Hepatocyte (in vitro differentiated cells): ENCODE results near the gene SCN4B. TPM values are rescaled to one million over a fixed set of nuclear protein-coding genes. Genes with fewer than 3 reads are reported as not detected.
A peak's percentile ranks its signal among the peaks of the same experiment; 100 is the strongest.

Experiments used
- DNase-seq: peaks from one replicate; pipeline ENCODE4 v3.0.0-alpha.2; 2016; ENCODE audit warnings: low spot score
- H2AFZ ChIP-seq: fragments of 200-600 bp; sonication (generic); 2 replicates; pipeline ENCODE4 v1.6.0; 2016; ENCODE audit warnings: antibody characterized with exemption, mild to moderate bottlenecking
- H3K27ac ChIP-seq: fragments of 200-600 bp; sonication (generic); 2 replicates; pipeline ENCODE4 v1.5.1; 2016; ENCODE audit warnings: mild to moderate bottlenecking
- H3K27me3 ChIP-seq: fragments of 200-600 bp; sonication (generic); 2 replicates; pipeline ENCODE4 v1.6.1; 2016
- H3K36me3 ChIP-seq: fragments of 200-600 bp; sonication (generic); replicated peaks from 2 replicates; pipeline ENCODE4 v1.5.1; 2016; ENCODE audit warnings: low read depth; ENCODE audit not compliant: insufficient read depth
- H3K4me1 ChIP-seq: fragments of 200-600 bp; sonication (generic); 2 replicates; pipeline ENCODE4 v1.5.1; 2016; ENCODE audit warnings: mild to moderate bottlenecking, moderate library complexity; ENCODE audit not compliant: insufficient read depth
- H3K4me2 ChIP-seq: fragments of 200-600 bp; sonication (generic); 2 replicates; pipeline ENCODE4 v1.6.0; 2016
- H3K4me3 ChIP-seq: fragments of 200-600 bp; sonication (generic); 2 replicates; pipeline ENCODE4 v1.5.1; 2016; ENCODE audit warnings: mild to moderate bottlenecking
- H3K79me2 ChIP-seq: fragments of 200-600 bp; sonication (generic); 2 replicates; pipeline ENCODE4 v1.6.0; 2017; ENCODE audit warnings: mild to moderate bottlenecking
- H3K9me2 ChIP-seq: fragments of 200-600 bp; sonication (generic); replicated peaks from 2 replicates; pipeline ENCODE4 v1.6.0; 2017; ENCODE audit warnings: mild to moderate bottlenecking; ENCODE audit not compliant: insufficient read depth
- H3K9me3 ChIP-seq: fragments of 200-600 bp; sonication (generic); 2 replicates; pipeline ENCODE4 v1.5.1; 2016; ENCODE audit warnings: low read depth, mild to moderate bottlenecking
- H4K20me1 ChIP-seq: fragments of 200-600 bp; sonication (generic); 2 replicates; pipeline ENCODE4 v1.6.0; 2016; ENCODE audit warnings: mild to moderate bottlenecking; ENCODE audit not compliant: insufficient read depth, poor library complexity, severe bottlenecking
- EZH2 ChIP-seq: fragments of 200-600 bp; sonication (generic); IDR thresholded peaks from 2 replicates; pipeline ENCODE4 v1.6.1; 2016; ENCODE audit warnings: antibody characterized with exemption, mild to moderate bottlenecking, borderline replicate concordance
- EZH2phosphoT487 ChIP-seq: fragments of 200-600 bp; sonication (generic); IDR thresholded peaks from one replicate; pipeline ENCODE4 v1.6.1; 2018; ENCODE audit warnings: antibody characterized with exemption, mild to moderate bottlenecking, low read depth, moderate library complexity; ENCODE audit not compliant: unreplicated experiment, severe bottlenecking
- WGBS: methylation state at CpG from one replicate; pipeline ENCODE4 v1.1.6; 2016; ENCODE audit warnings: low lambda C conversion rate; ENCODE audit errors: missing lambda C conversion rate; 5-methylcytosine and 5-hydroxymethylcytosine counted together
- polyA plus RNA-seq: library from polyadenylated mRNA; unstranded; fragments of >200 nt; fragmentation: Nextera tagmentation; extraction: Ambion mirVana; gene quantifications from 2 replicates; pipeline ENCODE4 v1.2.1, GENCODE V29; 2016
- total RNA-seq: library from RNA; depleted of rRNA; stranded (reverse); fragments of >200 nt; gene quantifications from 2 replicates; pipeline ENCODE4 v1.2.3, GENCODE V29; 2014
- TF ChIP-seq, protein P1 (sequence below): fragments of 200-600 bp; sonication (generic); IDR thresholded peaks from 2 replicates; pipeline ENCODE4 v1.5.1; 2016; ENCODE audit warnings: antibody characterized with exemption, mild to moderate bottlenecking; ENCODE audit not compliant: poor library complexity

The SCN4B gene, protein sequence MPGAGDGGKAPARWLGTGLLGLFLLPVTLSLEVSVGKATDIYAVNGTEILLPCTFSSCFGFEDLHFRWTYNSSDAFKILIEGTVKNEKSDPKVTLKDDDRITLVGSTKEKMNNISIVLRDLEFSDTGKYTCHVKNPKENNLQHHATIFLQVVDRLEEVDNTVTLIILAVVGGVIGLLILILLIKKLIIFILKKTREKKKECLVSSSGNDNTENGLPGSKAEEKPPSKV
- 0.57 and 1.0 TPM in 2 replicates for total RNA-seq
- polyA plus RNA-seq: 0.55 and 1.1 TPM in 2 replicates

DNA sequence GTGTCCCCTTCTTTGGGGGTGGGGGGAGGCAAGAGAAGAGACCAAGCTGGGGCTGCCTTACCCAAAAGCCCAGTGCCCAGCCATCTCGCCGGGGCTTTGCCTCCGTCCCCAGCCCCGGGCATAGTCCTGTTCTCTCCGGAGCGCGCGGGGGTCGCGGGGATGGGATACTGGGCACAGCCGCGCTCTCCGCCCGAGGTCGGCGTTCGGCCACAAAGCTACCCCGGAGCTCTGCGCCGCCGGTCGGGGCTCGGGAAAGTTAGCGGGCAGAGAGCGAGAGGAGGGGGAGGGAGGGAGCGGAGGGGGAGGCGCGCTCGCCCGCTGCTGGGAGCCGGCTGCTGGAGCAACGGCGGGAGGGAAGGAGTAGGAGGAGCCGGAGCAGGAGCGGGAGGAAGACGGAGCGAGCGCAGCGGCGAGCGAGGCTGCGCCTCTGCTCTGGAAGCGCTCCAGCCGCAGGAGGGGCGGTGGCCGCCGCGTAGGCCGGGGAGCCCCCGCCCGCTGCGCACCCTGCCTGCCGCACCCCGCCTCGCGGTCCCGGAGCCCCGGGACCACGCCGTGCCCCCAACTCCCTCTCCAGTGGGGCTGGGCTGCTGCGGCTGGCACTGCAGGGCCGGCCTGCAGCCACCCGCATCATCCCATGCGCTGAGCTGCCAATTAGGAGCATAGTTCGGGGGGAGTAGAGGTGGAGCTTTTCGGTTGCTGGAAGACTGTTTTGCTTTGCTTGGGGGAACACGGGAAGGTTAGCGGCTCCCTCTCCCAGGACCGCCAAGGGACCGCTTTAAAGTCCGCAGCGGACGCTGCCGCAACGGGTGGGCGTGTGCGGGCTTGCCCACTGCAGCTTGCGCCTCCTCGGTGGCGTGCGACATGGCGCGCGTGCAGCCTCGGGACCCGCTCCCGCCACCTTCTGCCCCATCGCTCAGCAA is at the start of gene SCN4B:
Gene SCN4B (minus strand): TSS at position 272 of the 920 bp plus-strand sequence. CDS start 150 bp downstream, at position 122.
- Histone ChIP-seq H4K20me1 (no peaks in the 10 kb centered on the region), H3K9me2 (no peaks in the 10 kb centered on the region), H3K36me3 (no peaks in the 10 kb centered on the region), H3K9me3 (no peaks in the 10 kb centered on the region), H3K27me3 (peaks cover 90% of the 10 kb centered on the region), H3K4me2 (peak within 1 kb of the TSS; percentile 99), H2AFZ (peak within 1 kb of the TSS; percentile 66), H3K4me3 (peak within 1 kb of the TSS; percentile 63), H3K4me1 (peaks cover 27% of the 10 kb centered on the region), H3K79me2 (no peaks in the 10 kb centered on the region), H3K27ac (no peak within 1 kb of the TSS)
- peak; percentile 88 for DNase-seq
- under 1% methylated on average over 44 of the region's 88 CpGs for WGBS
- TF ChIP-seq EZH2phosphoT487: peak; percentile 19
- peak; percentile 83 for TF ChIP-seq EZH2
- TF ChIP-seq, protein P1, sequence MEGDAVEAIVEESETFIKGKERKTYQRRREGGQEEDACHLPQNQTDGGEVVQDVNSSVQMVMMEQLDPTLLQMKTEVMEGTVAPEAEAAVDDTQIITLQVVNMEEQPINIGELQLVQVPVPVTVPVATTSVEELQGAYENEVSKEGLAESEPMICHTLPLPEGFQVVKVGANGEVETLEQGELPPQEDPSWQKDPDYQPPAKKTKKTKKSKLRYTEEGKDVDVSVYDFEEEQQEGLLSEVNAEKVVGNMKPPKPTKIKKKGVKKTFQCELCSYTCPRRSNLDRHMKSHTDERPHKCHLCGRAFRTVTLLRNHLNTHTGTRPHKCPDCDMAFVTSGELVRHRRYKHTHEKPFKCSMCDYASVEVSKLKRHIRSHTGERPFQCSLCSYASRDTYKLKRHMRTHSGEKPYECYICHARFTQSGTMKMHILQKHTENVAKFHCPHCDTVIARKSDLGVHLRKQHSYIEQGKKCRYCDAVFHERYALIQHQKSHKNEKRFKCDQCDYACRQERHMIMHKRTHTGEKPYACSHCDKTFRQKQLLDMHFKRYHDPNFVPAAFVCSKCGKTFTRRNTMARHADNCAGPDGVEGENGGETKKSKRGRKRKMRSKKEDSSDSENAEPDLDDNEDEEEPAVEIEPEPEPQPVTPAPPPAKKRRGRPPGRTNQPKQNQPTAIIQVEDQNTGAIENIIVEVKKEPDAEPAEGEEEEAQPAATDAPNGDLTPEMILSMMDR: no peak

DNA sequence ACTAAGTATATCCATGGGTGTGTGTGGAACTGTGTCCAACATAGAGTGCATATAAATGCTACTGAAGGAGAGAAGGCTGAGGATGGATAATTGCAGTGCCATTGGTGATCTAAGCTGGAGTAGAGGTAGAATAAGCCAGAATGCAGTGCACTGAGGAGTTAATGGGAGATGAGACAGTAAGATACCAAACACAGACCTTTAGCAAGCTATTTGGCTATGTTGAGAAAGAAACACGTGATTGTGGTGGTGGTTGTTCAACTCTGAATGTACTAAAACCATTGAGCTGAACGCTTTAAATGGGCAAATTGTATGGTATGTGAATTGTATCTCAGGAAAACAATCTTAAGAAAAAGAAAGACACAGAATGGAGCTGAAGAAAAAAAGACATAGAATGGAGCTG is 49.3 kb upstream of the SCN4B start:
- Histone ChIP-seq H3K4me1 (peaks cover 28% of the 10 kb centered on the region), H3K36me3 (no peaks in the 10 kb centered on the region), H3K9me2 (no peaks in the 10 kb centered on the region), H4K20me1 (no peaks in the 10 kb centered on the region), H3K27me3 (no peaks in the 10 kb centered on the region), H3K27ac (peak overlapping the region; percentile 98), H3K4me2 (peak overlapping the region; percentile 14), H2AFZ (no peak overlapping the region), H3K4me3 (no peak overlapping the region), H3K79me2 (no peaks in the 10 kb centered on the region), H3K9me3 (no peaks in the 10 kb centered on the region)
- no peak for DNase-seq
- WGBS: 81% methylated on average over 2 of the region's 2 CpGs
- TF ChIP-seq EZH2phosphoT487 (no peak), EZH2 (no peak)
- TF ChIP-seq, protein P1: no peak

DNA sequence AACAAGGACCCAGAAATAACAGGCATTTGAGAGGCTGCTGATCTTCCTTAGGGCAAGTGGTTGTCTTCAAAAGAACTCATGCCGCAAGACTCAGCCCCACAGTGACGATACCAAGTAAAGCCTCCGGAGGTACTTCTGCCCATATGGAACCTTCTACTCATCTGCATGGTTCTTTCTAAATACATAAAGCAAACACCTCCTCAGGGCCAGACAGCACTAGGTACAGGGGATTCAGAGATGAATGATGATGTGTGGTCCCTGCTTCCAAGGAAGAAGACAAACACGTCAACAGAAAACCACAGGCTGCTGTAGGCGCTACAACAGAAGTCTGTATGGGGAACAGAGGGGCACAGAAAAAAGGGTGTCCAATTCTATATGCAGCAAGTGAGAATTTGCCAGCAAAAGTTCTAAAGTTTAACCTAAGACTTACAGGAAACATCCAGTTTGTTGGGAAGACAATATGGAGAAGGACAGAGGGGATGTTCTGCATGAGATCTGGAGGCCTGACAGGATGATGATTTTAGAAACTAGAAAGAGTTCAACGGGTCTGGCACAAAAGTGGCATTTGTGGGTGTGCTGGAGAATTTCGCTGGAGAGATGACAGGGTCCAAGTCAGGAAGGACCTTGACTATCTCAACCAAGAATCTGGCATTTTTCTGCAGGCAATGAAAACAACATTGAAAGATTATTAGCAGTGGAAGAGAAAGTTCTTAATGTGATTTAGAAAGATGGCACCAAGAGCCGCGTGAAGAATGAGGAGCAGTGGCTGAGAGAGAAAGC is 48.5 kb upstream of the SCN4B start:
- Histone ChIP-seq H3K27me3 (no peaks in the 10 kb centered on the region), H3K9me3 (no peaks in the 10 kb centered on the region), H2AFZ (no peak overlapping the region), H3K27ac (peak overlapping the region; percentile 98), H4K20me1 (no peaks in the 10 kb centered on the region), H3K79me2 (no peaks in the 10 kb centered on the region), H3K4me2 (no peak overlapping the region), H3K4me3 (no peak overlapping the region), H3K36me3 (no peaks in the 10 kb centered on the region), H3K9me2 (no peaks in the 10 kb centered on the region), H3K4me1 (peaks cover 28% of the 10 kb centered on the region)
- TF ChIP-seq EZH2phosphoT487 (no peak), EZH2 (no peak)
- TF ChIP-seq, protein P1: no peak
- DNase-seq: no peak
- WGBS: 92% methylated on average over 9 of the region's 9 CpGs
